ENCODE results near the gene LGALS9.
A peak's percentile ranks its signal among the peaks of the same experiment; 100 is the strongest.

Gene LGALS9

GRCh38 chr17:27630607-27631410 is at the start of gene LGALS9:
LGALS9 (plus strand) TSS chr17:27631188; CDS start chr17:27631266, 78 bp downstream.
- DNase-seq = peak; percentile 73 to 79

- DNase-seq = no peak
Measured at GRCh38 chr17:27582696-27583095, 48.3 kb upstream of the LGALS9 start.

DNA sequence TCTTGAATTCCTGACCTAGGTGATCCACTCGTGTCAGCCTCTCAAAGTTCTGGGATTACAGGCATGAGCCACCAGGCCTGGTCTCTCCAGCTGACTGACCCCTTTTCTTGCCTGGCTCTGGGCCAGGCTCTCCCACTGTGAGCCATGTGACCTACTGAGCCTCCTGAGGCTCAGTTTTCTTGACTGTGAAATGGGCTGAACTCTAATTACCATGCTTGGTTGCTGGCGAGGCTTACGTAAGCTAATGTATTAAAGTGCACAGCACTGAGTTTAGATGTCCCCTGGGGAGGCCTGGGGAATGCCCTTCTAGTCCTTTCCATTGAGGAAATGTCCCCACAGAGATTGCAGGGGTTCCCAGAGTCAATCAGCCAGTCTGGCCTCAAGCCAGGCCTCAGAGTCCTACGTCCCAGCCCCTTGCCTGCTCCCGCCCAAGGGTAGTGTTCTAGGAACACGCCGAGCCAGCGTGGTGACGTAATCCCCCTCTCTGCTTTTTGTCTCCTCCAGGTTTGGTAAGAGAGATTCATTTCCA is 45.8 kb upstream of the LGALS9 start:
- no peak for DNase-seq

GRCh38 chr17:27585792-27586191 is 45.2 kb upstream of the LGALS9 start:
- DNase-seq = no peak

DNA sequence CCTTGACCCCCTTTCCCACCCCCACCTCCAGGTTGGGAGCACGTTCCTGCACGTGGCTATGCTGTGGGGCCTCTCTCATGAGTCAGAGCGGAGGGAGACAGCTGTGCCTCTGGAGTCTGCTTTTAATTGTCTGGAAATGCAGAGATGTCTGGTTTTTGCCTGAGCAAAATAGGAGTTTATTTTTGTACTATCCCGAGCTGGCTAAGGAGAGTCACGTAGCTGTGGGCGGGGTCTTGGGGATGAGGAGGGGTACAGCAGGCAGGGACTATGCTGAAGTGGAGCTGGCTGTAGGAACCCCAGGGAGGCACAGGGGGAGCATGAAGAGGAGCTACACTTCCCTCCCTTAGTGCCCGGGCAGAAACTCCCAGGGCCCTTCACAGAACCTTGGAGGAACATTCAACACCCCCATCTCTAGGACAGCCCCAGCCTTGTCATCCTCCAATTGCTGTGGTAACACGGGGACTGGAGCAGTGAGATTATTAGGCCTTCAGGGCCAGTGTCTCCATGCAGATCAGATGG is 44.7 kb upstream of the LGALS9 start:
- DNase-seq = no peak

DNA sequence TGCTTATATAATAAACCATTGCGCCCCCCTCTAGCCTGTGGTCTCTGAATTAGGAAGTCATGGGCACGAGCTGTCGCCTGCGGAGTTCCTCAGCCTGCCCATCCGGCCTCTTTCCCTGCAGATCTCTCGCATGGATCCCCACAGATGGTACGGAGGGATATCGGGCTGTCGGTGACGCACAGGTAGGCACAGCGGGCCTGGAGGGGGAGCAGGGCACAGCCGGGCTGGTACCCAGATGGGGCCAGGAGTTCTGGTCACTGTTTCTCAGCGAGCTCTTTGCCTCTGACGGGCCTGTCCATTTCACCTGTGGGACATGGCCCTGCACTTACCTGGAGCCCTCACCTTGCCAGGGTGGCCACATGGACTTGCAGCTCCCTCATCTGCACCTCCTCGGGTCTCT is 42.6 kb upstream of the LGALS9 start:
- no peak for DNase-seq

DNA sequence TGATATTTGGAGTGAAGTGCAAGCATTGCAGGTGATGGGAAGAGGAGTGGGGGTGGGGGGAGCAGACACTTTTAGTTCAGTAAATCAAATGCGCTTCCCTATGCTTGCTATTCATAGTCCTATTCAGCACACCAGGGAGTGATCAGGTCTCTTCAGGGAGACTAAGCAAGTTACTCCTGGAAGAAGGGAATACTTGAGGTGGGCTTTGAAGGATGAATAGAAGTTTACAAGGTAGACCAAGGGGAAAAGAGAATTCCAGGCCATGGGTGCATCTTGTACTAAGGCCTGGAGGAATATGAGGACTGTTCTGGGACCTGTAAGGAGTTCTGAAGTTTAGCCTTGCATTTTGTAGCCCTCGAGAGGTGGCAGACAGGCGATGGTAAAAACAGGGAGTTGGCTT is 40.1 kb upstream of the LGALS9 start:
- no peak for DNase-seq

GRCh38 chr17:27591986-27592385 is 39.0 kb upstream of the LGALS9 start:
- DNase-seq = no peak

DNA sequence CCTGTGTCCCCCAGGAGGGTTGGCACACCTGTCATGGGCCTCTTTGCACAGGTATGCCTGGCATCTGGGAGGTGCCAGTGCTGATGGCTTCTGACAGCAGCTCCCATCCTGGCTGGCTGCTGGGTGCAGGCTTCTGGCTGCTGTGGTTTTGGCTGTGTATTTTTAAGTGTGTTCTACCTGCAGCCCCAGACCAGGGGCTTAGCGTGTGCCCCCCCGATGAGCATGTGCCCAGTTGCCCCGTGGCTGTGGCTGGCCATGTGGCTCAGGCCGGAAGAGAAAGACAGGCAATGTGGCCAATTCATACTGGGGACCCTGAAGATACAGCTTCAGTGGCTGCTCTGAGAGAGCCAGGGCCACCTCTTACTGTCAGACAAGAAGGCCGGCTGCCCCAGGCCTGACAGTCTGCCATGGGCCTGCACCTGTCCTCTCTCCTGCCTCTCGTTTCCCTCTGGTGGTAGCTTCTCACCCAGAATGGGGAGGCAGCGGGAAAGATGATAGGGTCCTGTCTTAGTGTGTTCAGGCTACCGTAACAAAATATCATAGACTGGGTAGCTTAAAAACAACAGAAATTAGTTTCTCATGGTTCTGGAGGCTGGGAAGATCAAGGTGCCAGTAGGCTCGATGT is 37.6 kb upstream of the LGALS9 start:
- no peak for DNase-seq

DNA sequence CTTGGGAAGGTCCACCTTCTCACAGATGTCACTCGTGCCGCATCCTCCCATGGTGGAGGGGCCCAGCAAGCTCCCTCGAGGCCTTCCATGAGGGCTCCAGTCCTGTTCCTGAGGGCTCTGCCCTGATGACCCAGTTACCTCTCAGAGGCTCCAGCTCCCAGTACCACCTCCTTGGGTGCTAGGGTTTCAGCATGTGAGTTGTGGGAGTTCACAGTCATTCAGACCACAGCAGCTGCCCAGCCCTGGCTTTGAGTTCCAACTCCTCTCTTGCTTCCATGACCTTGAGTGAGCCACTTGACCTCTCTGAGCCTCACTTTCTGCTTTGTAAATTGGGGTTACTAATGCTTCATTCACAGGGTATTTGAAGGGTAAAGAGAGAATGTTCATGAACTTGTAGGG is 37.1 kb upstream of the LGALS9 start:
- DNase-seq = no peak

DNA sequence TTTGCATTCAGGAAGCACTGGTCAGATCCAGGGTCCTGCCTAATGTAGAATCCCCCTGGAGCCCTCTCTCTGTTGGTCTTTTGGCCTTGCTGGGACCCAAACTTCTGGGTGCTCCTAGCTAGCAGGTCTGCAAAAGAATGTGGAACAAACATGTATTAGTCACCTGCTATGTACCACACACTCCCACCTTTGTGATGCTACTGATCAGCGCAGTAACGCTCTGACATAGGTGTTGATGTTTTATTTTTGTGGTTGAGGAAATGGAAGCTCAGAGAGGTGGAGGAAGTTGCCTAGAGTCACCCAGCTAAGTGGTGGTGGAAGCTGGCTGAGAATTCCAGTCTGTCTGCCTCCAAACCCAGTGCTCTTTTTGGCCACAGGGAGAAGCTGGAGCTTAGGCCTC is 35.8 kb upstream of the LGALS9 start:
- no peak for DNase-seq

- DNase-seq = no peak
Measured at GRCh38 chr17:27596096-27596495, 34.9 kb upstream of the LGALS9 start.

DNA sequence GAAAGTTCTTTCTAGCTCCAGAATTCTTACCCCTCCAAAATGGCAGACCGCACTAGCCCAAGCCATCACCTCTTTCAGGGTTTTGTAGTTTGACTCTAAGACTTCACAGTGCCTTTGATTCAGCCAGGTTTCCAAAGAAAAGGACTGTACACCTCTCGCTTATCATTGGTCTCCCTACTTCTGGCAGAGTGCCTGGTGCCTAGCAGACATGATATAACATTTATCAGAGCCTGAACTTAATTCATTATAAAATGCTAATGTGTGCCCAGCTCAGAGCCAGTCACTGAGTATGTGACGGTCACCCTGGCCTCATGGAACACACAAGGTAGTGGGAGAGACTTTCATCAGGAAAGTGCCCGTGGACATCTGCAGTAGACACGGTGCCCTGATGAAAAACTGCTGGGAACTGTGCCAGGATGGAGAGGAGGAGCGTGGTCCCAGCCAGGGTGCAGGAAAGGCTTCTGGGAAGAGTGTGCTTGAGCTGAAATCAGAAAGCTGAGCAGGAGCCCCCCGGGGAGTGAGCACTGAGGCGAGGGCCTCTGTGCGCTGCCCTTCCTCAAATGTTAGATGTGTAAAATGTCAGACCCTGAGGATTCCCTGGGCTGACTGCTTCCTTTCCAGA is 34.3 kb upstream of the LGALS9 start:
- DNase-seq = no peak

DNA sequence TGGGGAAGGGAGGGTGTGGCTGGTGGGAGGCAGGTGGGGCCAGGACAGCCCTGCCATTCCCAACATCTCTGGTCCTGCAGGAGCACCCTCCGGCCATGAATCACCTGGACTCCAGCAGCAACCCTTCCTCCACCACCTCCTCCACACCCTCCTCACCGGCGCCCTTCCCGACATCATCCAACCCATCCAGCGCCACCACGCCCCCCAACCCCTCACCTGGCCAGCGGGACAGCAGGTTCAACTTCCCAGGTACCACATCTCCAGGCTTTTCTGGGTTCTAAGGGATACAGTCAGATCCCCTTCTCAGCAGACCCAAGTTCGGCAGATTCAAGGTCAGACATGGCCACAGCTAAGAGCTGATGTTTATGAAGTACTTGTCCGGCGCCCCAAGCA is 33.8 kb upstream of the LGALS9 start:
- DNase-seq = no peak

- no peak for DNase-seq
Measured at GRCh38 chr17:27597783-27598320, 33.1 kb upstream of the LGALS9 start.

GRCh38 chr17:27598337-27599050 is 32.5 kb upstream of the LGALS9 start:
- DNase-seq = no peak

- DNase-seq = no peak
Measured at GRCh38 chr17:27600471-27600870, 30.5 kb upstream of the LGALS9 start.

GRCh38 chr17:27601069-27601974 is 29.7 kb upstream of the LGALS9 start:
- DNase-seq = peak; percentile 81 to 86

DNA sequence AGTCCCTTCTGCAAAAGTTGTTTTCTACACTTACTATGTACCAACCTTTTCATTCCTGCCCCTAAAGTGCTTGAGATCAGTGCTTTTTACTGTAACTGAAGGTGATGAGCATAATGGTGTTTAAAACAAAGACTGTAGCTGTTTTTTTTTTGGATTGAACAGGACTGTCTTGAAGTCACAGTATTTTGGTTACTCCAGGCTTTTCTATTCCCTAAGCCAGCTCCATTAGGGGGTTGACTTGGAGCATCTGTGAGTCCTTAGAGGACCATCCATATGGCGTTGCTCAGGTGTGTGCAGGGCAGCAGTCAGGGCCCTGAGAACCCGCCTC is 29.0 kb upstream of the LGALS9 start:
- DNase-seq = no peak

DNA sequence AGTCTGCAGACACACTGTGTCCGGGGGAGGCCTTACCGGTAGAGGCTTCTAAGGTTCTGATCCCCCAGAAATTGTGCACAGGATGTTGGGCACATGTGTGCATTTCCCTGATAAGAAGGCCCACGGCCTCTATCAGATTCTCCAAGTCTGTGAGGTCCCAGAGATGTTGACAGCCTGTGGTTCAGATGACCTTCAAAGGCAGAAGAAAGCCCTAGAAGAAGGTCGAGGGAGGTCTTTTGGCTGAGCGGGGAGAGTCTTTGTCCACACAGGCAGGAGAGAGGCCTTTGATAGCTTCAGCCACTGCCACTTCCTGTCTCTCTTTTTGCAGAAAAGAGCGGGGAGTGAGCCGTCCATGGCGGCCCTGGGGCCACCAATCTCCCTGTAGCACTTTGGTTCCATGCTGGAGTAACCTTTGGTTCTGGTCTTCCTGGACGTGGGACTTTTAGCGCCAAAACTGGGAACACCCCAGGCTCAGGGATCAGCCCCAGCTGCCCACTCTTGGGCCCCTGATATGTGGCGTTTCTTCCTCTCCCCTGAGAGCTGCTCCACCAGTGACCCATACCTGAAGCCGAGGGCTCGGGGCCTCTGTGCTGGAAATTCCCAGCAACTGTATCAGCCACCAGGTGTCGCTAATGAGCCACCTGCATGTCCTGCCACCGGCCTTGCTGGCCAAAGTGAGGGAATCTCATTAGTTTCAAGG is 28.1 kb upstream of the LGALS9 start:
- DNase-seq = peak; percentile 28 to 43

DNA sequence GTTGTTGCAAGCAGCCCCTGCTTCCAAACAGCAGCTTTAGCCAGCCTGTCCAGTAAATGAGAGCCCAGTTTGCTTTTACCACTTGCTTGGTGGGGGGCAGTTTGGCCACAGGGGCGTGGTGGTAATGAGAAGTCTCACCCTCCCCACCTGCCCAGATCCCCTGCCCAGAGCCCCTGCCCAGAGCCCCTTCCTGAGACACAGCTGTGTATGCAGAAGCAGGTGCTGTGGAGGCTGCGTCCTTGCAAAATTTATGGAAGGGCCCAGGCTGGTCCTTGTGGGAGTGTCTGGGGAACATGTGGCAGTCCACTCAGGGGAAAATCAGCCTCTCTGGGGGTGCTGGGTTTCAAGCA is 27.6 kb upstream of the LGALS9 start:
- no peak for DNase-seq

All from Kasumi-1 (cell line).